ENCODE measurements around the gene PTK6.
A peak's percentile ranks its signal among the peaks of the same experiment; 100 is the strongest.
"Not testable (repeated sequence)": the region's sequence is repeated elsewhere in the genome, so short reads cannot be mapped to it uniquely, and the experiment has no call there.

The PTK6 gene

GRCh38 chr20:63572788-63573646 lies 35.8 kb upstream of the PTK6 start:
- peak overlapping the region; percentile 71 for H3K4me3 ChIP-seq (ENCODE audit: low read length)
- no peak for DNase-seq (ENCODE audit: low read depth)
- TF ChIP-seq CTCF (conservative IDR thresholded peaks at IDR 0.05; ENCODE audit: low read depth, low read length), result peak; percentile 20

GRCh38 chr20:63572071-63572787 lies 35.1 kb upstream of the PTK6 start:
- no peak overlapping the region for H3K4me3 ChIP-seq (ENCODE audit: low read length)
- no peak for TF ChIP-seq CTCF (conservative IDR thresholded peaks at IDR 0.05; ENCODE audit: low read depth, low read length)
- no peak for DNase-seq (ENCODE audit: low read depth)

GRCh38 chr20:63571087-63571478 lies 33.9 kb upstream of the PTK6 start:
- DNase-seq (ENCODE audit: low read depth); H3K4me3 ChIP-seq (ENCODE audit: low read length): not testable (repeated sequence)

- no peak for DNase-seq (ENCODE audit: low read depth)
- no peak overlapping the region for H3K4me3 ChIP-seq (ENCODE audit: low read length)
- TF ChIP-seq CTCF (conservative IDR thresholded peaks at IDR 0.05; ENCODE audit: low read depth, low read length), result no peak
Measured at GRCh38 chr20:63570281-63571086, 33.3 kb upstream of the PTK6 start.

GRCh38 chr20:63568986-63569949 lies 32.1 kb upstream of the PTK6 start:
- DNase-seq (ENCODE audit: low read depth), result no peak
- no peak overlapping the region for H3K4me3 ChIP-seq (ENCODE audit: low read length)

More at GRCh38 chr20:63568986-63569949, 32.1 kb upstream of the PTK6 start:
- TF ChIP-seq CTCF (conservative IDR thresholded peaks at IDR 0.05; ENCODE audit: low read depth, low read length), result no peak
